GM19328 (cell line): Measurements from ENCODE around the gene DOK1.

Experiments
- ATAC-seq: cut with Tn5 transposase; IDR thresholded peaks from one replicate; pipeline ENCODE4 v1.9.1; 2021; ENCODE audit warnings: mild to moderate bottlenecking, moderate library complexity; ENCODE audit not compliant: unreplicated experiment

The DOK1 gene

GRCh38 chr2:74553892-74554819 lies at the start of gene DOK1, which contains the start of gene LOXL3:
TSS of gene DOK1 (plus strand) at chr2:74554720. CDS start at chr2:74554755, 35 bp downstream.
TSS of gene LOXL3 (minus strand) at chr2:74553942. CDS start at chr2:74552634, 1,308 bp downstream.
- peak; percentile 56 for ATAC-seq

- ATAC-seq = no peak
These were observed 48.9 kb upstream of the DOK1 start for GRCh38 chr2:74505448-74506246.

DNA sequence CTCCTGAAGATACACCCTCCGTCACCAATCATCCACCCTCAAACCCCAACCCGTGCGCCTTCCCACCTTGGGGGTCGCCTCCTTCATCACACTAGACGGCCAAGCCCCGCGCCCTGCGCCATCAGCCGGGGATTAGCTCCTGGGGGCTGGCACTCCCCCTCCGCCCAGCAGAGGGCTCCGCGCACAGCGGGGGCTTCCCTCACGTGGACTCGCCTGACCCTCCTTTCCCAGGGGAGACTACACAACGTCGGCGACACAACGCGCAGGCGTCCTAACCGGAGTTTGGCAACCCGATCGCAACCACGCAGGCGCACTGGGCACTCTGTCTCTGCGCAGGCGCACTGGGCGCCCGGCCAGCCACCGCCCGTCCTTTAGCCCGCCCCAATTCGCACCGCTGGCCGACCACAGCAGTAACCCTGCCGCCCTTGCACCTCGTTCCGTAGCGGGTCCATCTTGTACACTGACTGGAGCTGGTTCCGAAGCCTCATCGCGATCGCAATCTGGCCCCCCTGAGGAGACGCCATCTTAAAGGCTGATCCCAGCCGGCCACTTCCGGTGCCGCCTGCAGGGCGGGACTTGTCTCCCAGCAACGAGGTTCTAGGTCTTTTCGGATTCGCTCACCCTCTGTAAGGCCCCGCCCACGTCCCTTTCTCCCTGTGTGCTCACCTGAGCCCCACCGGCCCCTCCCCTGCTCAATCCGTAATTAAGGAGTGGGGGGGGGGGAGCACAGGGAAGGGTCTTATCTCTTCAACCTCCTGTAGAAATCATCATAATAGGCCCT lies 47.2 kb upstream of the DOK1 start, which contains the start of gene PCGF1:
PCGF1 (minus strand) TSS at position 551 of the 781 bp plus-strand sequence; CDS start at position 524, 27 bp downstream.
- peak; percentile 80 for ATAC-seq

DNA sequence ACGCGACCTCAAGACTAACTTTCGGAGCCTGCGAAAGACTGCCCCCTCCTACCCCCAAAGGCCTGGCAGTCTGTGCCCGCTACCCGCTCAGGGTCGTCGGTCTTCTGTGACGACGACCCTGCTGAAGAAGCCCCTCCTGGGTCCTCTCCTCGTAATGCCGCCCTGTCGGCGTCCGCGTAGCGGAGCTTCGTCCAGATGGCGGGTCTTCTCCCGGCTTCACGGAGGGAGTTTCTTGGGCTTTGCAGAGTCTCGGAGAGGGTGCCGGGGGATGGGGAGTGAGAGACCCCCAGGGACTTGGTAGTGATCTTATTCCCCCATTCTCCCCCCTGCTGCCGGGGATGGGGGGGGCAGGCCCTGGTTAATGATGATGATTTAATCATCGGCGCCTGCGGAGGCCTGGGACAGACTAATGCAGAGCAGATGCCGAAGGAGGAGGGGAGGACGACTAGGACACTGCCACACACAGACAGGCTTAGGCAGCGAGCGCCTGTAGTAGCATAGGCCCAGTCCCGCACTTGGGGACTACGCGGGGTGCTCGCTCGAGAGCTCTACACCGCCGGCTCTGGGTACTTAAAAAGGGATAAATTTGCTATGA lies 46.5 kb upstream of the DOK1 start:
- peak; percentile 14 for ATAC-seq

GRCh38 chr2:74510272-74510671 lies 44.2 kb upstream of the DOK1 start:
- ATAC-seq = no peak

DNA sequence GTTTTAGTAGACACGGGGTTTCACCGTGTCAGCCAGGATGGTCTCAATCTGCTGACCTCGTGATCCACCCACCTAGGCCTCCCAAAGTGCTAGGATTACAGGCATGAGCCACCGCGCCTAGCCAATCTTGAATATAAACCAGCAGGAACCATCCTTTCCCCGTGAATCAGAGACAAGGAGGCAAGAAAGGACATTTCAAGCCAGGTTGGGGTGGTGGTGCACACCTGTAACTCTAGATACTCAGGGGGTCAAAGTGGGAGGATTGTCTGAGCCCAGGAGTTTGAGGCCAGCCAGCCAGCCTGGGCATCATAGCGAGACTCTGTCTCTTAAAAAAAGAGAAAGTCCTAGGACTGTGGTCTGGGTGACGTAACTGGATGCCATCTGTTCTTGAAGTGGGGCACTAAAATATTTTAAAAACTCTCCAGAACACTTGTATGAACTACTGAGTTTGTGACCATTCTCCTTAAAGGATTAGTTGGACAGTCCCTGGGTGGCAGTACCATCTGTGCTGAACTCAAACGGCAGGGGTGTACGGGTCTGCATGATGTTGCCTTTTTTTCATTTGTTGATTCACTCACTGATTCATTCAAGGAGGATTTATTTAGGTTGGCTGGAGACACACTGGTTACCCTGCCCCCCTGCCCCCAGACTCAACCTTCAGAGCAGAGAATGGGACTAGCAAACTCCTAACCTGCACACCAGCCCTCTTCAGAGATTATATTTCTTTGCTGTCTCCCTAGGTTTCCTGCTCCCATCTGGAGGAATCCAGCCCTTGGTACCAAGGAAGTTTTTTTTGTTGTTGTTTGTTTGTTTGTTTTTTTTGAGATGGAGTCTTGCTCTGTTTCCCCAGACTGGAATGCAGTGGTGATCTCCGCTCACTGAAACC lies 43.2 kb upstream of the DOK1 start:
- ATAC-seq = no peak

DNA sequence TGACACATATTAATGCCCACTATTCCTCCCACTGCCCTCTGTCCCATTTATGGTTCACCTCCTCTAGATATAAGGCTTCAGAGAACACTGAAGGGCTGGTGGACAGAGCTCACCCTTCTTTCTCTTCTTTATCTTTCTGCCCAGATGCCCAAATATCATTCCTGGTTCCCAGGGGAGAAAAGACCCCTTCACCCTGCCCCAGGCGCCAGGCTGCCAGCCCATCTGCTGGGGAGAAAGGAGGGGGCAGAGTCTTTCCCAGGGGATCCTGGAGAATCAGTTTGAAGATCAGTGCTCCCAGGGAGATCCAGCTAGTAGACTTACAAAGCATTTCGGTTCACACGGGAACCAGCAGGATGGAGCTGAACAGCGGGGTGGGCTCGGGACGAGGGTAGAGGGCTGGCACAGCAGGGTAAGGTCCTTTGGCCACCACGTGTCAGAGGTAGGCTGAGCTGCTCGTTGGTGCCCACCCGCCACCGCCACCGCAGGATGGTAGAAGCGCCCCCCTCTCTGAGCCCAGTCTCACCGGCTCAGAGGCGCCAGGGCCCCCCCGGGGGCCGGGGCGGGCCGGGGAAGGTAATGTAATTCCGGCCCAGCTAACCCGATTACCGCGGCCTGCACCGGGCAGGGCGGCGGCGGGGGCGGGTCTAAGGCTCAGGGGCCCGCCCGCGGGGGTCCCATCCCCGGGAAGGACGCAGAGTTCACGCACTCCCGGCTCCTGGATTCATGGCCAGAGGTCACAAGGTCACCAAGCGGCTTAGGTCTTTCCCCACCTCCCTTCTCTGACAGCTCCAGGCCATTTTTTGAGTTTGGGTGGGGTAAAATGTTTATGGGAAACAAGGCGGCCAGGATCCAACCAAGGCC lies 41.5 kb upstream of the DOK1 start:
- no peak for ATAC-seq

GRCh38 chr2:74513605-74514367 lies 40.7 kb upstream of the DOK1 start:
- ATAC-seq = no peak

DNA sequence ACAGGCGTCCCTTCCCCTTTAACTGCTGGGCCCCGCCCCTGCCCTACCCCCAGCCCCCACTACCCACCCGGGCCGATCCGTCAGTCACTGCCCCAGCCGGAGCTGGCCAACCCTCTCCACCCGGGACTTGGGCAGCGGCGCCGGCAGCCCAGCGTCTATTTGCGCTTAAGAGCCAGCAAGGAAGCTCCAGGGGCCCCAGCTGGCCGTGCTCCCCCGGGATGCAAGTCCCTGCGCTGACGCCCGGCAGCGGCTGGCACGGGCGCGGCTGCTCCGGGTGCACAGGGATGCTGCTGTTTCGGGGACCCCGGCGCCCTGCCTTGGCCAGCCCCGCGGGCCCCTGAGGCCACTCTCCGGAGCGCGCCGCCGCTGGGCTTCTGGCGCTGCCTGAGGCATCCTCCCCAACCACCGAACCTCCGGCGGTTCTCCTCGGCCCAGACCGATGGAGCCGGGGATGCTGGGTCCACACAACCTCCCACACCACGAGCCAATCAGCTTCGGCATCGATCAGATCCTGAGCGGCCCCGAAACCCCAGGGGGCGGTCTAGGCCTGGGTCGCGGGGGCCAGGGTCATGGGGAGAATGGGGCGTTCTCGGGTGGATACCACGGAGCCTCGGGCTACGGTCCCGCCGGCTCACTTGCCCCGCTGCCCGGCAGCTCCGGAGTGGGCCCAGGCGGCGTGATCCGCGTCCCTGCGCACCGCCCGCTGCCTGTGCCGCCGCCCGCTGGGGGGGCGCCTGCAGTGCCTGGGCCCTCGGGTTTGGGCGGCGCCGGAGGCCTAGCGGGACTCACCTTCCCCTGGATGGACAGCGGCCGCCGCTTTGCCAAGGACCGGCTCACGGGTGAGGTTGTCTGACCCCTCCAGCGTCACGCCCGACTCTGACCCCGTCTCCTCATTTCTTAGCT lies 39.9 kb upstream of the DOK1 start, which contains the start of gene TLX2:
TLX2 (plus strand) TSS at position 83 of the 903 bp plus-strand sequence; CDS start at position 440, 357 bp downstream.
- no peak for ATAC-seq

GRCh38 chr2:74515271-74515980 lies 39.1 kb upstream of the DOK1 start:
- no peak for ATAC-seq

DNA sequence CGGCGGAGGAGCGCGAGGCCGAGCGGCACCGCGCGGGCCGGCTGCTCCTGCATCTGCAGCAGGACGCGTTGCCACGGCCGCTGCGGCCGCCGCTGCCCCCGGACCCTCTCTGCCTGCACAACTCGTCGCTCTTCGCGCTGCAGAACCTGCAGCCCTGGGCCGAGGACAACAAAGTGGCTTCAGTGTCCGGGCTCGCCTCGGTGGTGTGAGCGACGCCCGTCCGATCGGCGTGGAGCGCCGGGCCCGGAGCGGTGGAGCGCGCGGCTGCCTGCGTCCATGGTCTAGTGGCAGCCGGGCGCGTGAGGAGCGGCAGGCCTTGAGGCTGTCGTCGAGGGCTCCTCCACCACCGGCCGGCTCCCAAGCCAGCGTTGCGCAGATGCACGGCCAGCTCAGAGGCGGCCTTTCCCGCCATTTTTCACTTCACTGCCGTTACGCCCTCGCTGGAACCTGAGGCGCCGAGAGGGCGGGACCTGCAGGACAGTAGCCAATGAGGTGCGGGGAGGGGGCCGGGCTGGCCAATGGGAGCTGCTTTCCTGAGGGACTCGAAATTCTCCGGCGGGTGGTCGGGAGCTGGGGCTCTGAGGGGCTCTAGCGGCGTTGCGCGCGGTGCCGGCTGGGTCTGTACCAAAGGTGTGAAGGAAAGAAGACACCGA lies 38.4 kb upstream of the DOK1 start:
- no peak for ATAC-seq

DNA sequence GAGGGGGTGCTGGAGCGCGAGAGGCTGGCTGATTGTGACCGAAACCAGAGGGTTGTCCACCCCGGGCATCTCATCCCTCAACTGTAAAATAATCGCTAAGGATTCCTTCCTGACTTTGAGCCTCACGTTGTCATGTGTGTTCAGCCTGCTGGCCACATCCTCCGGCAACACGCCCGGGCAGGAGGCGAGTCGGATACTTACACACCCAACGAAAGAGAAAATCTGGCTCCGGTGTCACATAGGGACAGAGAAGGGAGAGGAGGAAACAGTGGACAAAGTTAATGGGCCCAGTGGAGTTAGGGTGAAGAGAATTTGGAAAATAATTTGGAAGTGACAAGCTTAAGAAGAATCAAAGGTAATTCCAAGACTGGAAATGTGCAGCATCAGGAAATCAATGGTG lies 37.9 kb upstream of the DOK1 start:
- no peak for ATAC-seq

DNA sequence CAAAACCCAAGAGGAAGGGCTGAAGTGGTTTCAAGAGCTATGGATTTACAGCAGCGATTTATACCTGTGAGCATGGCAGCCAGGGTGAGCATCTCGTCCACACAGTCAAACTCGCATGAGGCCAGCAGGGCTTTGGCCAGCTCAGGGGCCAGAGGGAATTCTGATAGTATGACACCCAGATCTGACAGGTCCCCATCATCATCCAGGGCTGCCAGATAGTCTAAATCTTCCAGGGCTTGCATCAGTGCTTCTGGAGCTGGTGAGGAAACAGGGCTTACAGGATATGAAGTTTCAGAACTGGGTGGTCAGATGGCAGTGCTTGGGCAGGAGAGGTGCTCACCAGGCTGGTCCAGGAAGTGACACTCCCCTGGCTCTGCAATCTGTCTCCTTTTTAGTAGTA lies 32.0 kb upstream of the DOK1 start:
- ATAC-seq = no peak

DNA sequence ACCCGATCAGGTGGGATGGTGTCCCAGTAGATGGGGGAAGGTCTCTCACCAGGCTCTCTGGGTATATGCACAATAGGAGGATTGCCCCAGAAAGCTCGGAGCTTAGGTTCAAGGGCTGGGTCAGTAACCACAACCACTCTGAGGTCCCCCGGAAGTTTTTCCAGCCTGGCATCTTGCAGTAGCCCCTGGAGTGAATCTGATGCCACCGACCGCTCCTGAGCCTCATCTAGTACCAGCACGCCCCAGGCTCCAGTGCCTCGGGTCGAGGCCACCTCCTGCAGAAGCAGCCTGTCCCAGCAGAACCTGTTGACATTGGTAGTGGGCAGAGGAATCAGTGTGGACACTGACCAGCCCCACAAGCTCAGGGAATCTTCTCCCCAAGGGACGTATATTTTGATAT lies 30.5 kb upstream of the DOK1 start:
- no peak for ATAC-seq

DNA sequence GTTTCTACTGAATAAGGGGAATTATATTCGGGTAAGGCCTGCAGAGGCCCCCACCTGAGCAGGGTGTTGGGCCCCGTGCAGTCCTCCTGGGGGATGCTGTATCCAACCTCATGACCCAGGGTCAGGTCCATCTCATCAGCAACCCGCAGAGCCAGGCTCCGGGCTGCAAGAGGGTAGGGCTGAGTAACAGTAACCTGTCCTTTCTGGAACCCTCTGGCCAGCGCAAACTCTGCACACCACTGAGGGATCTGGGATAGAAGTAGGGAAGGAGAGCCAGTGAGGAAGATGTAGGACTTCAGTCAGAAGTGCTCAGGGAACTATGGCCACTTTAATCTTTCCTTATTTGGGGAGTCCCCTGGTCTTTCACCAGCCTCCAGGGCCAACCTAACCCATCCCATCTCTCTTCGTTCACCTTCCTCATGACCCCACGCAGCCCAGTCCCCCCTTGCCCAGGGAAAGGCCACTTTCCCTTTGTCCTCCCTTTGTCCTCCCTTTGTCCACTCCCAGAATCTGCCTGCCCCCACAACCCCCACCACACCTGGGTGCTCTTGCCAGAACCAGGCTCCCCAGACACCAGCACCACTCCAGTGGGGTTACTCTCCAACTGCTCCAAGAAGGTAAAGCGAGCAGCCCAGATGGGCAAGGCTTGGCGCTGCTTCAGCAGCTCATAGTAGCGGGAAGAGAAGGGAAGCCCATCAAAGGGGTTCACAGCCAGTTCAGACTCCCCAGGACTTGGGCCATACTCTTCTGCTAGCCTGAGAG lies 29.4 kb upstream of the DOK1 start:
- no peak for ATAC-seq
